Liver (tissue), 9 donors: Measurements from ENCODE around the gene CD6. TPM values are rescaled to one million over a fixed set of nuclear protein-coding genes. Genes with fewer than 3 reads are reported as not detected.

Experiments used
- DNase-seq: peaks from one replicate; pipeline ENCODE4 v3.0.0-alpha.2; 2017; ENCODE audit warnings: low spot score
- H3K27ac ChIP-seq, 2 donors: one replicate each; pipeline ENCODE4 v1.7.0; 2013; ENCODE audit warnings: inconsistent platforms in 2 of 2, low read length in 2 of 2, control low read depth in 1 of 2, low read depth in 1 of 2, mild to moderate bottlenecking in 1 of 2
- H3K27me3 ChIP-seq, 4 donors: one replicate each; pipeline versions ENCODE4 v1.6.1 to v1.7.0; 2013; ENCODE audit warnings: low read length in 3 of 4, inconsistent platforms in 1 of 4, mild to moderate bottlenecking in 1 of 4, moderate library complexity in 1 of 4; ENCODE audit not compliant: control insufficient read depth in 4 of 4, insufficient read depth in 4 of 4
- H3K36me3 ChIP-seq, 4 donors: one replicate each; pipeline versions ENCODE4 v1.6.1 to v1.7.0; 2013; ENCODE audit warnings: low read length in 3 of 4, mild to moderate bottlenecking in 3 of 4, low read depth in 1 of 4, moderate library complexity in 1 of 4; ENCODE audit not compliant: control insufficient read depth in 4 of 4, insufficient read depth in 3 of 4
- H3K4me1 ChIP-seq, 4 donors: one replicate each; pipeline versions ENCODE4 v1.6.1 to v1.7.0; 2013; ENCODE audit warnings: low read length in 3 of 4, mild to moderate bottlenecking in 3 of 4, moderate library complexity in 1 of 4; ENCODE audit not compliant: control insufficient read depth in 4 of 4, insufficient read depth in 4 of 4
- H3K4me3 ChIP-seq, 3 donors: one replicate each; pipeline versions ENCODE4 v1.6.1 to v1.7.0; 2013; ENCODE audit warnings: low read length in 3 of 3, control low read depth in 1 of 3, low read depth in 1 of 3, mild to moderate bottlenecking in 1 of 3
- H3K9ac ChIP-seq, 2 donors: one replicate each; pipeline ENCODE4 v1.7.0; 2013; ENCODE audit warnings: low read length in 2 of 2, mild to moderate bottlenecking in 2 of 2, moderate library complexity in 2 of 2, control low read depth in 1 of 2, low read depth in 1 of 2
- H3K9me3 ChIP-seq, 4 donors: one replicate each; pipeline versions ENCODE4 v1.6.1 to v1.7.0; 2013; ENCODE audit warnings: low read length in 3 of 4; ENCODE audit not compliant: control insufficient read depth in 4 of 4
- ATF3 ChIP-seq: IDR thresholded peaks from 2 replicates; pipeline ENCODE4 v1.6.1; 2016; ENCODE audit warnings: antibody characterized with exemption
- CTCF ChIP-seq: fragments of 150-350 bp; IDR thresholded peaks from 2 replicates; pipeline ENCODE4 v1.5.1; 2017; ENCODE audit warnings: improper control_type of control experiment, low read depth, low read length; ENCODE audit not compliant: missing input control
- FOXA1 ChIP-seq: IDR thresholded peaks from 2 replicates; pipeline ENCODE4 v1.6.1; 2016; ENCODE audit warnings: antibody characterized with exemption
- FOXA2 ChIP-seq: IDR thresholded peaks from 2 replicates; pipeline ENCODE4 v1.6.1; 2016; ENCODE audit warnings: antibody characterized with exemption
- GABPA ChIP-seq, 2 donors: IDR thresholded peaks in 1 of 2; conservative IDR thresholded peaks in 1 of 2; 2 replicates each; pipeline ENCODE4 v1.6.1; 2016; ENCODE audit warnings: antibody characterized with exemption in 2 of 2, mild to moderate bottlenecking in 1 of 2, moderate library complexity in 1 of 2
- HNF4A ChIP-seq, 2 donors: conservative IDR thresholded peaks; 2 replicates each; pipeline ENCODE4 v1.6.1; 2016; ENCODE audit warnings: antibody characterized with exemption in 2 of 2, mild to moderate bottlenecking in 2 of 2
- HNF4G ChIP-seq: IDR thresholded peaks from 2 replicates; pipeline ENCODE4 v1.6.1; 2016; ENCODE audit warnings: antibody characterized with exemption
- JUND ChIP-seq, 2 donors: IDR thresholded peaks; 2 replicates each; pipeline ENCODE4 v1.6.1; 2016; ENCODE audit warnings: antibody characterized with exemption in 2 of 2
- NR2F2 ChIP-seq: IDR thresholded peaks from 2 replicates; pipeline ENCODE4 v1.6.1; 2016; ENCODE audit warnings: antibody characterized with exemption
- REST ChIP-seq: IDR thresholded peaks from 2 replicates; pipeline ENCODE4 v1.6.1; 2016; ENCODE audit warnings: antibody characterized with exemption, mild to moderate bottlenecking
- SP1 ChIP-seq: IDR thresholded peaks from 2 replicates; pipeline ENCODE4 v1.6.1; 2018; ENCODE audit warnings: antibody characterized with exemption, mild to moderate bottlenecking
- YY1 ChIP-seq: IDR thresholded peaks from 2 replicates; pipeline ENCODE4 v1.6.1; 2016; ENCODE audit warnings: antibody characterized with exemption, mild to moderate bottlenecking
- ZBTB33 ChIP-seq: IDR thresholded peaks from 2 replicates; pipeline ENCODE4 v1.6.1; 2016; ENCODE audit warnings: antibody characterized with exemption
- WGBS: extraction: QIAGEN DNeasy Blood & Tissue Kit; methylation state at CpG from one replicate; pipeline ENCODE4 v1.1.7; 2013; 5-methylcytosine and 5-hydroxymethylcytosine counted together
- polyA plus RNA-seq, 2 donors: library from polyadenylated mRNA; stranded (reverse) in 1 of 2; unstranded in 1 of 2; fragments of 200-250 nt in 1 of 2; fragments of >200 nt in 1 of 2; fragmentation: Nextera tagmentation in 1 of 2; extraction: Ambion mirVana in 1 of 2; gene quantifications; one replicate each; pipeline versions ENCODE4 v1.2.1 to v1.2.3, GENCODE V29; 2013 to 2015
- total RNA-seq, 2 donors: library from RNA; depleted of rRNA; stranded (reverse); fragments of >200 nt; gene quantifications; one replicate each; pipeline ENCODE4 v1.2.3, GENCODE V29; 2014
- donor health status: healthy.
- donor health status: healthy.
- donor health status: healthy.
- donor health status: healthy.
- donor health status: healthy.

The CD6 gene
- total and polyA plus RNA-seq, 4 donors = 0.31 to 0.59 (median 0.45) TPM

GRCh38 chr11:60942219-60942618, 29.3 kb upstream of the CD6 start:
- H3K27me3 ChIP-seq = no peaks in the 10 kb centered on the region
- no peak overlapping the region for H3K27ac ChIP-seq
- no peak overlapping the region for H3K4me3 ChIP-seq
- TF ChIP-seq FOXA1 = no peak
- TF ChIP-seq YY1 = no peak
- TF ChIP-seq REST = no peak
- DNase-seq = no peak
- no peaks in the 10 kb centered on the region for H3K9me3 ChIP-seq
- H3K36me3 ChIP-seq = peaks cover 2 to 50% (median 13%) of the 10 kb centered on the region in 4 donors
- WGBS = 86% methylated on average over 4 of the region's 4 CpGs
- H3K4me1 ChIP-seq = no peaks in the 10 kb centered on the region
- no peak overlapping the region for H3K9ac ChIP-seq

GRCh38 chr11:60942970-60943565, 28.4 kb upstream of the CD6 start:
- Histone ChIP-seq H3K36me3 (peaks cover 2 to 48% (median 13%) of the 10 kb centered on the region in 4 donors), H3K27me3 (no peaks in the 10 kb centered on the region), H3K4me3 (no peak overlapping the region), H3K9ac (no peak overlapping the region), H3K9me3 (no peaks in the 10 kb centered on the region), H3K27ac (no peak overlapping the region), H3K4me1 (no peaks in the 10 kb centered on the region)
- DNase-seq = no peak
- 82% methylated on average over 9 of the region's 9 CpGs for WGBS
- TF ChIP-seq GABPA (IDR thresholded peaks at IDR 0.05 in 1 of 2, conservative IDR thresholded peaks at IDR 0.05 in 1 of 2) (no peak), HNF4G (no peak)

GRCh38 chr11:60944490-60945294, 26.8 kb upstream of the CD6 start:
- H3K27me3 ChIP-seq = no peaks in the 10 kb centered on the region
- no peak overlapping the region for H3K9ac ChIP-seq
- no peaks in the 10 kb centered on the region for H3K9me3 ChIP-seq
- H3K36me3 ChIP-seq = peaks cover 0 to 37% (median 10%) of the 10 kb centered on the region in 4 donors
- DNase-seq = no peak
- no peaks in the 10 kb centered on the region for H3K4me1 ChIP-seq
- WGBS = 87% methylated on average over 11 of the region's 11 CpGs
- TF ChIP-seq JUND (IDR thresholded peaks at IDR 0.05) = no peak
- no peak for TF ChIP-seq NR2F2
- peak; percentile 14 for TF ChIP-seq CTCF
- TF ChIP-seq FOXA2 = no peak
- TF ChIP-seq REST = no peak
- TF ChIP-seq SP1 = no peak
- peak; percentile 6 to 60 for TF ChIP-seq HNF4A (conservative IDR thresholded peaks at IDR 0.05)
- no peak for TF ChIP-seq YY1
- TF ChIP-seq ATF3 = no peak
- TF ChIP-seq ZBTB33 = no peak
- H3K27ac ChIP-seq = no peak overlapping the region
- H3K4me3 ChIP-seq = no peak overlapping the region
